Vagina (tissue), 2 donors: ENCODE data around the gene CAP2. TPM values are rescaled to one million over a fixed set of nuclear protein-coding genes. Genes with fewer than 3 reads are reported as not detected.

Source experiments
- DNase-seq, 2 donors: peaks; one replicate each; pipeline ENCODE4 v3.0.0-alpha.2; 2017; ENCODE audit errors: extremely low spot score in 2 of 2
- H3K27ac ChIP-seq: fragments of 200-600 bp; sonication (generic); one replicate; pipeline ENCODE4 v1.5.1; 2019
- H3K27me3 ChIP-seq: fragments of 200-600 bp; sonication (generic); one replicate; pipeline ENCODE4 v1.5.1; 2019
- H3K36me3 ChIP-seq, 2 donors: fragments of 200-600 bp; sonication (generic); one replicate each; pipeline ENCODE4 v1.5.1; 2017 to 2019
- H3K4me1 ChIP-seq: fragments of 200-600 bp; sonication (generic); one replicate; pipeline ENCODE4 v1.5.1; 2019
- H3K4me3 ChIP-seq, 2 donors: fragments of 200-600 bp; sonication (generic); 1 replicate in 1 of 2; 2 replicates in 1 of 2; pipeline ENCODE4 v1.5.1; 2016 to 2019
- H3K9me3 ChIP-seq: fragments of 200-600 bp; sonication (generic); one replicate; pipeline ENCODE4 v1.5.1; 2019
- POLR2A ChIP-seq, 2 donors: fragments of 450-650 bp; IDR thresholded peaks; one replicate each; pipeline ENCODE4 v1.6.1; 2017; ENCODE audit warnings: antibody characterized with exemption in 2 of 2, mild to moderate bottlenecking in 2 of 2, moderate library complexity in 2 of 2
- POLR2AphosphoS5 ChIP-seq, 2 donors: sonication (generic); formaldehyde crosslinking; IDR thresholded peaks; one replicate each; pipeline ENCODE4 v1.9.0; 2017; ENCODE audit warnings: antibody characterized with exemption in 2 of 2, mild to moderate bottlenecking in 2 of 2, low read depth in 1 of 2; ENCODE audit not compliant: insufficient read depth in 1 of 2
- intact Hi-C: fragments of 100-400 bp; cut with DNase I; formaldehyde crosslinking; loops from one replicate; pipeline ENCODE4 v1.15.1; 2023
- total RNA-seq: library from RNA; depleted of rRNA; stranded (reverse); fragments of >200 nt; gene quantifications from one replicate; pipeline ENCODE4 v1.2.3, GENCODE V29; 2016
- TF ChIP-seq, protein P1 (sequence below), 3 experiments: fragments of 450-650 bp in 2 of 3; fragments of 200-600 bp in 1 of 3; sonication (generic) in 1 of 3; IDR thresholded peaks; one replicate each; pipeline ENCODE4 v1.5.1; 2017 to 2019; ENCODE audit warnings: antibody characterized with exemption in 3 of 3, mild to moderate bottlenecking in 2 of 3, moderate library complexity in 2 of 3

Gene CAP2
- total RNA-seq, 1 donor from 2014 or later: 9.6 TPM

DNA sequence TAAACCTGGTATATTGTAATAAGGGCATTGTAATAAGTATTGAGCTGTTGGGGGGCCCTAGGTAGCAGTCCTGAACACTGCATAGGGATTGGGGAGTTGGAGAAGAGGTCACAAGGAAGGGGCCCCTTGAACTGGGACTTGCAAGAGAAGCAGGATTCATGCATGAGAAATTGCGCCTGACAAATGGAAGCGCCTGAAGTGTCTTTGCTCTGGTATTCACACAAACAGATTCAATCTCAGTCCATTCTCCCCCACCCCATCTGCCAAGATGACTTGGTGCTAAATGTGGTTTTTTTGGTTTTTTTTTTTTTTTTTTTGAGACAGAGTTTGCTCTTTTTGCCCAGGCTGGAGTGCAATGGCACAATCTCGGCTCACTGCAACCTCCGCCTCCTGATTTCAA is 87.1 kb downstream of the CAP2 start:
- Histone ChIP-seq H3K4me3 (no peak overlapping the region), H3K27ac (no peak overlapping the region), H3K36me3 (no peaks in the 10 kb centered on the region), H3K9me3 (no peaks in the 10 kb centered on the region), H3K27me3 (no peaks in the 10 kb centered on the region), H3K4me1 (no peaks in the 10 kb centered on the region)
- TF ChIP-seq, protein P1, sequence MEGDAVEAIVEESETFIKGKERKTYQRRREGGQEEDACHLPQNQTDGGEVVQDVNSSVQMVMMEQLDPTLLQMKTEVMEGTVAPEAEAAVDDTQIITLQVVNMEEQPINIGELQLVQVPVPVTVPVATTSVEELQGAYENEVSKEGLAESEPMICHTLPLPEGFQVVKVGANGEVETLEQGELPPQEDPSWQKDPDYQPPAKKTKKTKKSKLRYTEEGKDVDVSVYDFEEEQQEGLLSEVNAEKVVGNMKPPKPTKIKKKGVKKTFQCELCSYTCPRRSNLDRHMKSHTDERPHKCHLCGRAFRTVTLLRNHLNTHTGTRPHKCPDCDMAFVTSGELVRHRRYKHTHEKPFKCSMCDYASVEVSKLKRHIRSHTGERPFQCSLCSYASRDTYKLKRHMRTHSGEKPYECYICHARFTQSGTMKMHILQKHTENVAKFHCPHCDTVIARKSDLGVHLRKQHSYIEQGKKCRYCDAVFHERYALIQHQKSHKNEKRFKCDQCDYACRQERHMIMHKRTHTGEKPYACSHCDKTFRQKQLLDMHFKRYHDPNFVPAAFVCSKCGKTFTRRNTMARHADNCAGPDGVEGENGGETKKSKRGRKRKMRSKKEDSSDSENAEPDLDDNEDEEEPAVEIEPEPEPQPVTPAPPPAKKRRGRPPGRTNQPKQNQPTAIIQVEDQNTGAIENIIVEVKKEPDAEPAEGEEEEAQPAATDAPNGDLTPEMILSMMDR (IDR thresholded peaks at IDR 0.05): no peak
- TF ChIP-seq POLR2A (IDR thresholded peaks at IDR 0.05) (no peak), POLR2AphosphoS5 (IDR thresholded peaks at IDR 0.05; ENCODE audit: insufficient read depth in 1 of 2, low read depth in 1 of 2) (no peak)
- peak in 1 of 2 donors; percentile 60 for DNase-seq
- intact Hi-C loops: no loop called here

DNA sequence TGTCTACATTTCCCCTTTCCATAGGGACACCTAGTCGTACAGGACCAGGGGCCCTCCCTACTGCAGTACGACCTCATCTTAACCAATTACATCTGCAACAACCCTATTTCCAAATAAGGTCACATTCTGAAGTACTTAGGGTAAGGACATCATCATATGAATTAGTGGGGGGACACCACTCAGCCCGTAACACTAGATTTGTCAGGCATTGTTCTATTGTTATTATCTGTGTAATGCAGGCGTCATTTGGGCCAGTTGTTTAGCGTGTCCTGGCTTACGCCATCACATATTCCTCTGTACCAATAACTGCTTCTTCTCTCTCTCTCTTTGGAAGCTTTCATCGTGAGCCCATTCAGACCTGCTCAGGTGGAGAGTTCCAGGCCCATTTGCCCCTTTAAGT is 89.3 kb downstream of the CAP2 start:
- Histone ChIP-seq H3K36me3 (no peaks in the 10 kb centered on the region), H3K4me3 (no peak overlapping the region), H3K27ac (no peak overlapping the region), H3K9me3 (no peaks in the 10 kb centered on the region), H3K4me1 (no peaks in the 10 kb centered on the region), H3K27me3 (no peaks in the 10 kb centered on the region)
- intact Hi-C loops: no loop called here
- TF ChIP-seq, protein P1 (IDR thresholded peaks at IDR 0.05): no peak
- TF ChIP-seq POLR2AphosphoS5 (IDR thresholded peaks at IDR 0.05; ENCODE audit: insufficient read depth in 1 of 2, low read depth in 1 of 2) (no peak), POLR2A (IDR thresholded peaks at IDR 0.05) (no peak)
- DNase-seq: peak in 1 of 2 donors; percentile 52

DNA sequence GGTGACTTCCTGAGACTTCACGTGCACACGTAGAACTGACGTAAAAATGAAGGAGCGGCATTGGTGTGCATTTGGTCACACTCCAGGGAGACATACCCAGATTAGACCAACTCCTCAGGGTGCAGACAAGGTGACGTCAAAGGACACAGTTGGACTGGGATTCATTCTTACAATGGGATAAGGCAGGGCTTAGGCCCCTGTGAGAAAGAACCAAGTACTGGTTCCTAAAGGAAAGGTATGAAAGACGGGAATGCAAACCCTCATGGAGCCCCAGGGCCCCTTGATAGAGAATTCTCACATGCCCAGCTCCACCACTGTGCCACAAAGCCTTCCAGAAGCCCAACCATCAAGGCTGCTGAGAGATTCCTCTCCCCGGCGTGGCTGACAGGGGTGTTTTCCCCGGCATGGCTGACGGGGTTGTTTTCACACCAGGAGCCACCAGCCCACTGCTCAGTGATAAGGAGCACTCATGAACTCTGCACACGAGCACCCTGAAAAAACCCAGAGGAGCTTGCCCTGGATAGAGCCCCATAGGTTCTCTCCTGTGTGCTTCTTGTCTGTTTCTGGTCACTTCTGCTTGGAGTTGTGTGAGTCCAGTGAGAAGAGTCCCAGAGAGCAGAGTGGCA is 90.1 kb downstream of the CAP2 start:
- intact Hi-C loops: no loop called here

DNA sequence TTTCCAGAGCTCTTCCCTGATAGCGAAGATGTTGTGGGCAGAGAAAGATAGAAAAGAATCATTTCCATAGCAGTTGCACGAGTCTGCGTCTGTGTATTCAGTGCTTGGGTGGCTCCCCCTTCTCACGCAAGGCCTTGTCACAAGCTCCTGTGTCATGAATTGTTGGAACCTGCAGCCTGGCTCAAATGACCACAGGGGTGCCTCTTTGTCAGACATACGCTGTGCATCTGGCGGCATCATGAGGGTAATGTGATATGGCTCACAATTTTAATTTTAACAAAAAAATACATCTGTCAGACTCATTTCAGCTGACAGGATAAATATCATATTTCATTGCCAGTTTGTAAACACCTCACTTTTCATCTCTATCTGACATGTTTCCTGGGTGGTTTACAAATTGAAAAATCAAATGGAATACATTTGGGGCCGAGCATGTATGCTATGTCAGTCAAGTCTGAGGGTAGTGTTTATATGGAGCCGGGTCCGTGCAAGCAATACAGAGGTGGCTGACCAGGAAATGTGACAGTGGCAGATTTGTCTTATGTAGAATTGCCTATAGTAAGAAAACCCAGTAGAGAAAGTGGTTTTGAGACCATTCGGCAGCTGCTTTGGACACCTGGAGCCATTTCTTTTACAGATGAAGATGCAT is 90.9 kb downstream of the CAP2 start:
- H3K4me3 ChIP-seq: no peak overlapping the region
- no peaks in the 10 kb centered on the region for H3K36me3 ChIP-seq
- intact Hi-C loops: no loop called here
- H3K9me3 ChIP-seq: no peaks in the 10 kb centered on the region
- no peak overlapping the region for H3K27ac ChIP-seq
- no peaks in the 10 kb centered on the region for H3K4me1 ChIP-seq
- TF ChIP-seq, protein P1 (IDR thresholded peaks at IDR 0.05): no peak
- no peak for TF ChIP-seq POLR2A (IDR thresholded peaks at IDR 0.05)
- TF ChIP-seq POLR2AphosphoS5 (IDR thresholded peaks at IDR 0.05; ENCODE audit: insufficient read depth in 1 of 2, low read depth in 1 of 2): no peak
- DNase-seq: peak in 1 of 2 donors; percentile 16
- no peaks in the 10 kb centered on the region for H3K27me3 ChIP-seq

More for the DNA sequence above, 90.1 kb downstream of the CAP2 start:
- Histone ChIP-seq H3K4me1 (no peaks in the 10 kb centered on the region), H3K36me3 (no peaks in the 10 kb centered on the region), H3K27me3 (no peaks in the 10 kb centered on the region), H3K9me3 (no peaks in the 10 kb centered on the region), H3K4me3 (no peak overlapping the region), H3K27ac (no peak overlapping the region)
- TF ChIP-seq, protein P1 (IDR thresholded peaks at IDR 0.05): no peak
- no peak for TF ChIP-seq POLR2AphosphoS5 (IDR thresholded peaks at IDR 0.05; ENCODE audit: insufficient read depth in 1 of 2, low read depth in 1 of 2)
- no peak for TF ChIP-seq POLR2A (IDR thresholded peaks at IDR 0.05)
- DNase-seq: peak in 1 of 2 donors; percentile 70

DNA sequence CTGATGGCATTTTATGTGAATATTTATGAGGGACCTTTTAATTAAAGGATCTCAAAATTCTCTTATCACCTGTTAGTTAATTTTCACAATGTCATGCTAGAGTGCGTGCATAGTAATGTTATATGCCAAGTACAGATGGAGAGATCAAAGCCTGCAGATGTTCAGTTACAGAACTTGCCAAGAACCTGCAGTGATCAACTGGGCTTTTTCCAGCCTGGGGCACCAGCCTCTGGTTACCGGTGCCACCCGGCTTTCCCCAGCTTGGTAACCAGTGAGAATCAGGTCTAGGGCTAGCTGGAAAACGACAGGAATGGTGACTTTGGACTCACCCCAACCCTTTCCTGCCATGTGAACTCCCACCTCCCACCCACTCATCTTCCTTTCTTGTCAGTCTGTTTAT is 91.8 kb downstream of the CAP2 start:
- H3K27me3 ChIP-seq: no peaks in the 10 kb centered on the region
- no peak overlapping the region for H3K27ac ChIP-seq
- no peaks in the 10 kb centered on the region for H3K4me1 ChIP-seq
- no peak for TF ChIP-seq POLR2AphosphoS5 (IDR thresholded peaks at IDR 0.05; ENCODE audit: insufficient read depth in 1 of 2, low read depth in 1 of 2)
- TF ChIP-seq POLR2A (IDR thresholded peaks at IDR 0.05): no peak
- TF ChIP-seq, protein P1 (IDR thresholded peaks at IDR 0.05): no peak
- intact Hi-C loops: no loop called here
- peak in 1 of 2 donors; percentile 52 for DNase-seq
- H3K36me3 ChIP-seq: no peaks in the 10 kb centered on the region
- H3K9me3 ChIP-seq: no peaks in the 10 kb centered on the region
- no peak overlapping the region for H3K4me3 ChIP-seq
